ENCODE results near the gene ASB14.
"Not testable (repeated sequence)": the region's sequence is repeated elsewhere in the genome, so short reads cannot be mapped to it uniquely, and the experiment has no call there.

Gene ASB14

GRCh38 chr3:57292159-57292896, at the start of gene ASB14:
Gene ASB14 (minus strand): TSS chr3:57292685. CDS start chr3:57292033, 652 bp downstream.
- no peak for DNase-seq (ENCODE audit: low read depth, low spot score)

- DNase-seq (ENCODE audit: low read depth, low spot score), result not testable (repeated sequence)
These were observed 46.7 kb upstream of the ASB14 start for GRCh38 chr3:57339071-57339642.

GRCh38 chr3:57338272-57339070, 46.0 kb upstream of the ASB14 start:
- not testable (repeated sequence) for DNase-seq (ENCODE audit: low read depth, low spot score)

- no peak for DNase-seq (ENCODE audit: low read depth, low spot score)
These were observed 42.9 kb upstream of the ASB14 start for GRCh38 chr3:57335283-57335938.

- no peak for DNase-seq (ENCODE audit: low read depth, low spot score)
These were observed 38.7 kb upstream of the ASB14 start for GRCh38 chr3:57331078-57331610.

- DNase-seq (ENCODE audit: low read depth, low spot score), result not testable (repeated sequence)
These were observed 34.0 kb upstream of the ASB14 start for GRCh38 chr3:57326498-57326897.

GRCh38 chr3:57314204-57314603, 21.7 kb upstream of the ASB14 start:
- DNase-seq (ENCODE audit: low read depth, low spot score), result no peak

GRCh38 chr3:57309769-57310360, 17.4 kb upstream of the ASB14 start:
- DNase-seq (ENCODE audit: low read depth, low spot score), result no peak

- not testable (repeated sequence) for DNase-seq (ENCODE audit: low read depth, low spot score)
These were observed 11.0 kb upstream of the ASB14 start for GRCh38 chr3:57303520-57303919.

- no peak for DNase-seq (ENCODE audit: low read depth, low spot score)
These were observed 5.6 kb upstream of the ASB14 start for GRCh38 chr3:57298041-57298440.

- no peak for DNase-seq (ENCODE audit: low read depth, low spot score)
These were observed 527 bp upstream of the ASB14 start for GRCh38 chr3:57292897-57293526.

GRCh38 chr3:57288403-57288802, 4.1 kb downstream of the ASB14 start:
- no peak for DNase-seq (ENCODE audit: low read depth, low spot score)

- no peak for DNase-seq (ENCODE audit: low read depth, low spot score)
These were observed 5.3 kb downstream of the ASB14 start for GRCh38 chr3:57287205-57287604.

- DNase-seq (ENCODE audit: low read depth, low spot score), result no peak
These were observed 9.2 kb downstream of the ASB14 start for GRCh38 chr3:57283334-57283733.

- DNase-seq (ENCODE audit: low read depth, low spot score), result no peak
These were observed 10.8 kb downstream of the ASB14 start for GRCh38 chr3:57281715-57282114.

- no peak for DNase-seq (ENCODE audit: low read depth, low spot score)
These were observed 12.8 kb downstream of the ASB14 start for GRCh38 chr3:57279685-57280084.

GRCh38 chr3:57278237-57278636, 14.2 kb downstream of the ASB14 start:
- DNase-seq (ENCODE audit: low read depth, low spot score), result no peak

- DNase-seq (ENCODE audit: low read depth, low spot score), result no peak
These were observed 17.1 kb downstream of the ASB14 start for GRCh38 chr3:57275393-57275792.

- no peak for DNase-seq (ENCODE audit: low read depth, low spot score)
These were observed 17.6 kb downstream of the ASB14 start for GRCh38 chr3:57274845-57275244.

GRCh38 chr3:57268416-57268815, 24.1 kb downstream of the ASB14 start:
- DNase-seq (ENCODE audit: low read depth, low spot score), result no peak

GRCh38 chr3:57261929-57262328, 30.6 kb downstream of the ASB14 start:
- DNase-seq (ENCODE audit: low read depth, low spot score), result no peak
